EH (cell line): ENCODE results near the gene ZMIZ1.

Experiments used
- DNase-seq: peaks from one replicate; pipeline ENCODE4 v3.0.0-alpha.2; 2015; ENCODE audit warnings: low read depth

The ZMIZ1 gene

GRCh38 chr10:79356104-79356503, 287.3 kb downstream of the ZMIZ1 start:
- no peak for DNase-seq

DNA sequence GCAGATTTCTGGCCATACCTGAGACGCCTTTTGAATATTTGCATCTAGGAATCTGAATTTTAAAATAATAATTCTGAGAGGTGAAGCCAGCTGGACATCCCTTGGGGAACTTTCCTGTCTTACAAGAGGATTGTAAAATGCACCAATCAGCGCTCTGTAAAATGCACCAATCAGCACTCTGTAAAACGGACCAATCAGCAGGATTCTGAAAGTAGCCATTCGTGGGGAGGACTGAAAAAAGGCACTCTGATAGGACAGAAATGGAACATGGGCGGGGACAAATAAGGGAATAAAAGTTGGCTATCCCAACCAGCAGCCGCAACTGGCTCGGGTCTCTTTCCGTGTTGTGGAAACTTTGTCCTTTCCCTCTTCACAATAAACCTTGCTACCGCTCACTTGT, 288.4 kb downstream of the ZMIZ1 start:
- no peak for DNase-seq

DNA sequence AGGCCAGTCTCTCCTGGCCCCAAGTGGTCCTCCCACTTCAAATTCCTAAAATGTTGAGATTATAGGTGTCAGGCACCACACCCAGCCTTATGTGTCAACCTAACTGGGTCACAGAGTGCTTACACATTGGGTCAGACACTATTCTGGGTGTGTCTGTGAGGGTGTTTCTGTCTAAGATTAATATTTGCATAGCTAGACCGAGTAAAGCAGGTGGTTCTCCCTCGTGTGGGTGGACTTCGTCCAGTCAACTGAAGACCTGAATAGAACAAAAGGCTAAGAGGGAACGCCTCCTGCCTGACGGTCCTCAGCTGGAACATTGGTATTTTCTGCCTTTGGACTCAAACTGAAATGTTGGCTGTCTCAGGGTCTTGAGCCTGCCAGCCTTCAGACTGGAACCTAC, 290.0 kb downstream of the ZMIZ1 start:
- no peak for DNase-seq

DNA sequence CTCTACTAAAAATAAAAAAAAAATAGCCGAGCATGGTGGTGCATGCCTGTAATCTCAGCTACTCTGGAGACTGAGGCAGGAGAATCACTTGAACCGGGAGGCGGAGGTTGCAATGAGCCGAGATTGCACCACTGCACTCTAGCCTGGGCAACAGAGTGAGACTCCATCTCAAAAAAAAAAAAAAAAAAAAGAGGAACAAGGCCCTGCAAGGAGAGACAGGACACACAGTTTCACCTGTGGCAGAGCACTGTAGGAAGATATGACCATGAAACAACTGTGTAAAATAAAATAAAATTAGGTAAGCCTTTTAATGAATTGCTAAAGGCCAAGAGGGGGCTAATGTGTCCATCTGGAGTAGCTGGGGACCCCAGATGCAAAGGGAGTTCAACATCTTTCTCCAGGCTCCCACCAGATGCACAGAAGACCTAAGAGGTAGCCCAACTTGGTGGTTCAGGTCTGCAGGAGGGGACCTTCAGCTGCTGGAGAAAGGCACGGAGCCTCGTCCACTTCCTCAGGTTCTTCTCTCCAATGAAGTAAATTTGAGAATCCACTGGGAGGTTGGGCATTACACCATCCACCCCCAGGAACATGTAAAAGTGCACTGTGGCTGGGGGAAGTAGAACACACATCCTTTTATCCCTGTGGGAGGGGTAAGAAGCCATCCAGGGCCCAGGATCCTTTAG, 291.2 kb downstream of the ZMIZ1 start:
- DNase-seq = no peak

DNA sequence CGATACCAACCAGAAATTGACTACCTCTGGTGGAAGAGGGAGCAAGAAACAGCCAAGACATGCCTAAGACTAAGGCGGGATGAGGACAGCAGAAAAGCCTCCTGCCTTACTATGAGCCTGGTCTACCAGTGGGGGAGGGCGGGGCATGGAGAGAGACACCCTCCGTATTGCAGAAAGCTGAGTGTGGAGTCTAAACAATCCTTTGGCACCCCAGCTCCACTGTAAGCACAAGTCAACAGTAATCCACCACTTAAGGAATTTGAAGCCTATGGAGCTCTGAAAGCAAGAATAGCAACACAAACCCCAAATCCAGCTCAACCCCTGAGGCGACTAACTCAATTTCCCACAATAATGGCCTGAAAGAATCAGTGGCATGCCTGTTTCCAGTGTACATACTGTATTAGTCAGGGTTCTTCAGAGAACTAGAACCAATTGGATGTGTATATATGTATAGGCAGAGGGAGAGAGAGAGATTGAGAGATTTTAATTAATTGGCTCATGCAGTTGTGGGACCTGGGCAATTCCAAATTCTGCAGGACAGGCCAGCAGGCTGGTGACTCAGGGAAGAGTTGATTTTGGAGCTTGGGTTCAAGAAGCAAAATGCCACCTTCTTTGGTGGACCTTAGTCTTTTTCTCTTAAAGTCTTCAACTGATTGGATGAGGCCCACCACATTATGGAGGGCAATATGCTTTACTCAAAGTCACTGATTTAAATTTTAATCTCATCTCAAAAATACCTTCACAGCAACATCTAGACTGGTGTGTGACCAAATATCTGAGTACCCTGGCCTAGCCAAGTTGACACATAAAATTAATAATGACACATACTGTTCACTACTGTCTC, 292.0 kb downstream of the ZMIZ1 start:
- DNase-seq = peak; percentile 55

DNA sequence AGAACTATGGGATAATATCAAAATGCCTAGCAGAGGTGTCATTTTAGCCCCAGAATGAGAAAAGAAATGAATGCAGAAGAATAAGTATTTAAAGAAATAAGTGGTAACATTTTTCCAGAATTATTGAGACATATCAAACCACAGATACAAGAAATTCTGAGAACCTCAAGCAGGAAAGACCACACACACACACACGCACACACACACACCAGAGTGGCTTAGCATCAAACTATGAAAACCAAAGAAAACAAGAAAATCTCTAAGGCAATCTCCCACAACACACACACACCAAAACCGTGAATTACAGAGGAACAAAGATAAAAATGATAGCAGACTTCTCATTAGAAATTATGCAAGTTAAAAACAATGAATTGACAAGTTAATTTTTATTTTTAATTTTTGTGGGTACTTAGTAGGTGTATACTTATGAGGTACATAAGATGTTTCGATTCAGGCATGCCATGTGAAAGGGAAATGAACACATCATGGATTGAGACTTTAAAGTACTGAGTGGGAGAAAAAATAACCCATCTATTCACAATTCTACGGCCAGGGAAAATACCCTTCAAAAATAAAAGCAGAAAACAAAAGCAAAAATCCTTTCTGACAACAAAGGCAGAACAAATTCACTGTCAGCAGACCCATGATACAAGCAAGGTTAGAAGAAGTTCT, 293.1 kb downstream of the ZMIZ1 start:
- DNase-seq = peak; percentile 47
